Measurements from ENCODE around the gene ACOXL.

The ACOXL gene

GRCh38 chr2:110718382-110718781 is 14.0 kb upstream of the ACOXL start:
- no peak overlapping the region for H3K4me3 ChIP-seq
- H3K4me1 ChIP-seq = peaks cover 0 to 12% (median 5%) of the 10 kb centered on the region in 10 experiments; a peak in 7 of 20 replicates
- H4K20me1 ChIP-seq = no peaks in the 10 kb centered on the region
- H3K4me2 ChIP-seq = no peak overlapping the region
- H3K9ac ChIP-seq = no peak overlapping the region
- no peaks in the 10 kb centered on the region for H3K9me3 ChIP-seq (replicated peaks in 1 of 11)
- no peak for TF ChIP-seq Cebpa-rat (IDR thresholded peaks at IDR 0.05)
- no peaks in the 10 kb centered on the region for H3K36me3 ChIP-seq
- H3K27ac ChIP-seq = no peak overlapping the region
- no peaks in the 10 kb centered on the region for H3K27me3 ChIP-seq

DNA sequence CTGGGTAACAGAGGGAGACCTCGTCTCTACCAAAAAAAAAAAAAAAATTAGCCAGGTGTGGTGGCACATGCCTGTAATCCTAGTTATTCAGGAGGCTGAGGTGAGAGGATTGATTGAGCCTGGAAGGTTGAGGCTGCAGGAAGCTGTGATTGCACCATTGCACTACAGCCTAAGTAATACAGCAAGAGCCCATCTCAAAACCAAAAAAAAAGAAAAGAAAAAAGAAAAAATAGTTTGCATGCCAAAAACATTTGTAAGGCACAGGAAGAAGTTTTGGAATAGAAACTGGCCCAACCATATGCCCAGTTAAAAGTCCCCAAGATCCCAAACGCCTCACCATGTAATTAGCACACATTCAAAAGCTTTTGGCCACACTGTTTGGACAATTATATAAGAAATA is 13.4 kb upstream of the ACOXL start:
- no peak overlapping the region for H3K4me3 ChIP-seq
- no peaks in the 10 kb centered on the region for H3K9me3 ChIP-seq (replicated peaks in 1 of 11)
- H3K4me2 ChIP-seq = no peak overlapping the region
- no peak overlapping the region for H3K9ac ChIP-seq
- peaks cover 0 to 12% (median 5%) of the 10 kb centered on the region in 10 experiments; a peak in 7 of 20 replicates for H3K4me1 ChIP-seq
- no peaks in the 10 kb centered on the region for H3K27me3 ChIP-seq
- TF ChIP-seq Cebpa-rat (IDR thresholded peaks at IDR 0.05) = no peak
- no peaks in the 10 kb centered on the region for H3K36me3 ChIP-seq
- H4K20me1 ChIP-seq = no peaks in the 10 kb centered on the region
- H3K27ac ChIP-seq = no peak overlapping the region

GRCh38 chr2:110720547-110720946 is 11.8 kb upstream of the ACOXL start:
- peaks cover 0 to 17% (median 6%) of the 10 kb centered on the region in 10 experiments; a peak in 7 of 20 replicates for H3K4me1 ChIP-seq
- H3K4me3 ChIP-seq = no peak overlapping the region
- H3K9ac ChIP-seq = no peak overlapping the region
- no peak overlapping the region for H3K27ac ChIP-seq
- no peak overlapping the region for H3K4me2 ChIP-seq
- no peaks in the 10 kb centered on the region for H4K20me1 ChIP-seq
- no peaks in the 10 kb centered on the region for H3K27me3 ChIP-seq
- no peaks in the 10 kb centered on the region for H3K36me3 ChIP-seq
- no peaks in the 10 kb centered on the region for H3K9me3 ChIP-seq (replicated peaks in 1 of 11)
- TF ChIP-seq Cebpa-rat (IDR thresholded peaks at IDR 0.05) = no peak

DNA sequence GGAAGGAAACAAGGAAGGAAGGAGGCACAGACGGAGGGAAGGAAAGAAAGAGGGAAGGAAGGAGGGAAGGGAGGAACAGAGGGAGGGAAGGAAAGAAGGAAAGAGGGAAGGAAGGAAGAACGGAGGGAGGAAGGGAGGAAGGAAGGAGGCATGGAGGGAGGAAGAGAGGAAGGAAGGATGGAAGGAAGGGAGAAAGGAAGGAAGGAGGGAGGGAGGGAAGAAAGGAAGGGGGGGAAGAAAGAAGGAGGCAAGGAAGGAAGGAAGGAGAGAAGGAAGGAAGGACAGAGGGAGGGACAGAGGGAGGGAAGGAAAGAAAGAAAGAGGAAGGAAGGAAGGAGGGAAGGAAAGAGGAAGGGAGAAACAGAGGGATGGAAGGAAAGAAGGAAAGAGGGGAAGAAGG is 7.6 kb upstream of the ACOXL start:
- Histone ChIP-seq H3K9ac (no peak overlapping the region), H3K4me1 (peaks cover 0 to 20% (median 2%) of the 10 kb centered on the region in 10 experiments; a peak in 9 of 20 replicates), H3K4me3 (no peak overlapping the region), H4K20me1 (no peaks in the 10 kb centered on the region), H3K27ac (no peak overlapping the region), H3K9me3 (replicated peaks in 1 of 11) (peaks cover 0 to 7% (median 0%) of the 10 kb centered on the region in 11 experiments; a peak in 3 of 22 replicates), H3K4me2 (no peak overlapping the region), H3K36me3 (no peaks in the 10 kb centered on the region), H3K27me3 (peaks cover 0 to 5% (median 0%) of the 10 kb centered on the region in 11 experiments; a peak in 2 of 22 replicates)
- no peak for TF ChIP-seq Cebpa-rat (IDR thresholded peaks at IDR 0.05)

DNA sequence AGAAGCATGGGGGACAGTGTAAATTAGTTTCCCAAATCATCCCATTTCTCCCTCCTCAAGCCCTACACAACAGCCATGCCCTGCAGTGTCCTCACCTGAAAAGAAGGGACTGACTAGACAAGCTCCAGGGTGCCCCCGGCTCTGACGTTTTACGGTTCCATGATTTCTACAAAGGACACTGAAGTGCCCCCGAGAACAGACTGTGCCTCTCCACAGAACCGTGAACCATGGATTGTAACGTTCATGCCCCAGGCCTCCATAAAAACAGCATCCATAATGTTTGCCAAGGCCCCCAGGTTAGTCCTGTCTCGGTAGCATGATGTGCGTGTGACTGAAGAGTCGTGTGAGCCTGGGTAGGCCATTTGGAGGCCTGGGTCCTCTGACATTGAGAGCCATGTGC is 7.0 kb upstream of the ACOXL start:
- Histone ChIP-seq H4K20me1 (no peaks in the 10 kb centered on the region), H3K9me3 (replicated peaks in 1 of 11) (peaks cover 0 to 7% (median 0%) of the 10 kb centered on the region in 11 experiments; a peak in 3 of 22 replicates), H3K4me2 (no peak overlapping the region), H3K36me3 (no peaks in the 10 kb centered on the region), H3K4me3 (no peak overlapping the region), H3K9ac (no peak overlapping the region), H3K27ac (no peak overlapping the region), H3K27me3 (peaks cover 0 to 9% (median 1%) of the 10 kb centered on the region in 11 experiments; a peak in 6 of 22 replicates), H3K4me1 (peaks cover 0 to 25% (median 3%) of the 10 kb centered on the region in 10 experiments; a peak in 14 of 20 replicates)
- no peak for TF ChIP-seq Cebpa-rat (IDR thresholded peaks at IDR 0.05)

DNA sequence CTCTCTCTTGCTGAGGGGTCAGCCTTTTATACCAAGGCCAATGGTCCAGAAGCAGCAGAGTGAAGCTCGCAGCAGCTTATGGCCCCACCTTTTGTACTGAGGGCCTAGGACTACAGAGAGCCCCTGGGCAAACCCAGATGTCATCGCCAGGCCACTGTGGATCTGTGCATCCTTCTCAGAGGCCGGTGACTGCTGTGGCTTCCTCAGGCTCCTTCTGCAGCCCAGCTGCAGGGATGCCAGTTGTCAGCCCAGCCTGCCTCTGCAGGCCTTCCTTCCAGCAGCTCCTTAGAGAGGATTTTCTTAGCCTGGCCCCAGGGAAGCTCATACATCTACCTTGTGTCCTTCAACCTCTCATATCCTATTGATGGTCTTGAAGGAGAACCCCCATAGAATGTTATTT is 6.5 kb upstream of the ACOXL start:
- H3K27ac ChIP-seq = no peak overlapping the region
- no peak for TF ChIP-seq Cebpa-rat (IDR thresholded peaks at IDR 0.05)
- H3K27me3 ChIP-seq = peaks cover 0 to 14% (median 6%) of the 10 kb centered on the region in 11 experiments; a peak in 16 of 22 replicates
- no peak overlapping the region for H3K9ac ChIP-seq
- no peaks in the 10 kb centered on the region for H4K20me1 ChIP-seq
- H3K4me1 ChIP-seq = peaks cover 0 to 30% (median 8%) of the 10 kb centered on the region in 10 experiments; a peak in 14 of 20 replicates
- no peaks in the 10 kb centered on the region for H3K36me3 ChIP-seq
- H3K4me2 ChIP-seq = peak overlapping the region in 6 of 11 experiments; percentile 11 to 49 (median 16); a peak in 6 of 22 replicates
- no peak overlapping the region for H3K4me3 ChIP-seq
- peaks cover 0 to 7% (median 0%) of the 10 kb centered on the region in 11 experiments; a peak in 3 of 22 replicates for H3K9me3 ChIP-seq (replicated peaks in 1 of 11)

GRCh38 chr2:110726285-110726684 is 6.1 kb upstream of the ACOXL start:
- TF ChIP-seq Cebpa-rat (IDR thresholded peaks at IDR 0.05) = no peak
- H3K4me2 ChIP-seq = peak overlapping the region in 6 of 11 experiments; percentile 11 to 49 (median 16); a peak in 6 of 22 replicates
- H3K9ac ChIP-seq = no peak overlapping the region

DNA sequence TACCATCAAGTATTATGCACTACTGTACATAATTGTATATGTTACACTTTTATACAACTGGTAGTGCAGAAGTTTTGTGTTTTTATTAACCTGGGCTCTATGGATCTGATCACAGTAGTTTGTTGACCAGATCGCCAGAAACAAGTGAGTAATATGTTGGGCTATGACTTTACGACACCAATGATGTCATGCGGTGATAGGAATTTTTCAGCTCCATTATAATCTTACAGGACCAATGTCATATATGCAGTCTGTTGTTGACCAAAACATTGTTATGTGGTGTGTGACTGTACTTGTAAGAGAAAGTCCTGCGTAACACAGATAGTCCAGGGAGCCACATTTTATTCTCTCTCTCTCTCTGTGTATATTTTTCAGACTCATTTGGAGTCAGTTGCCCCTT is 4.5 kb upstream of the ACOXL start:
- H3K9me3 ChIP-seq (replicated peaks in 1 of 11) = peaks cover 0 to 22% (median 13%) of the 10 kb centered on the region in 11 experiments; a peak in 16 of 22 replicates
- no peaks in the 10 kb centered on the region for H4K20me1 ChIP-seq
- H3K4me2 ChIP-seq = no peak overlapping the region
- H3K4me3 ChIP-seq = no peak overlapping the region
- no peaks in the 10 kb centered on the region for H3K36me3 ChIP-seq
- peaks cover 0 to 42% (median 15%) of the 10 kb centered on the region in 10 experiments; a peak in 14 of 20 replicates for H3K4me1 ChIP-seq
- H3K27ac ChIP-seq = no peak overlapping the region
- no peak overlapping the region for H3K9ac ChIP-seq
- no peak for TF ChIP-seq Cebpa-rat (IDR thresholded peaks at IDR 0.05)
- H3K27me3 ChIP-seq = peaks cover 20 to 35% (median 27%) of the 10 kb centered on the region in 11 experiments

More at GRCh38 chr2:110726285-110726684, 6.1 kb upstream of the ACOXL start:
- H3K27me3 ChIP-seq = peaks cover 4 to 18% (median 10%) of the 10 kb centered on the region in 11 experiments
- no peaks in the 10 kb centered on the region for H3K36me3 ChIP-seq
- no peak overlapping the region for H3K4me3 ChIP-seq
- no peaks in the 10 kb centered on the region for H4K20me1 ChIP-seq
- H3K4me1 ChIP-seq = peaks cover 0 to 34% (median 12%) of the 10 kb centered on the region in 10 experiments; a peak in 14 of 20 replicates
- H3K9me3 ChIP-seq (replicated peaks in 1 of 11) = peaks cover 0 to 7% (median 0%) of the 10 kb centered on the region in 11 experiments; a peak in 6 of 22 replicates
- no peak overlapping the region for H3K27ac ChIP-seq

- Histone ChIP-seq H3K9ac (no peak overlapping the region), H3K27ac (no peak overlapping the region), H3K4me3 (no peak overlapping the region), H3K27me3 (peaks cover 32 to 46% (median 38%) of the 10 kb centered on the region in 11 experiments), H3K9me3 (replicated peaks in 1 of 11) (peaks cover 0 to 25% (median 14%) of the 10 kb centered on the region in 11 experiments; a peak in 16 of 22 replicates), H3K4me2 (no peak overlapping the region), H3K36me3 (no peaks in the 10 kb centered on the region), H4K20me1 (no peaks in the 10 kb centered on the region; a peak in 1 of 22 replicates), H3K4me1 (peaks cover 0 to 41% (median 15%) of the 10 kb centered on the region in 10 experiments; a peak in 14 of 20 replicates)
- no peak for TF ChIP-seq Cebpa-rat (IDR thresholded peaks at IDR 0.05)
Measured at GRCh38 chr2:110729106-110729505, 3.3 kb upstream of the ACOXL start.
